ENCODE results near the gene ENO1.
"Not testable (repeated sequence)": the region's sequence is repeated elsewhere in the genome, so short reads cannot be mapped to it uniquely, and the experiment has no call there.

The ENO1 gene

GRCh38 chr1:8878448-8878697, at the start of gene ENO1:
TSS of gene ENO1 (minus strand) at chr1:8878686. CDS start at chr1:8874908, 3,778 bp downstream.
- no peak for DNase-seq
- in situ Hi-C loops (cut with HindIII; ENCODE audit: low pct_ligation_motif_present, low pct_unique_long_range_greater_than_20kb, low sequenced_read_pairs): no loop called here

- no peak for DNase-seq
- in situ Hi-C loops (cut with HindIII; ENCODE audit: low pct_ligation_motif_present, low pct_unique_long_range_greater_than_20kb, low sequenced_read_pairs): no loop called here
These were observed 48.5 kb upstream of the ENO1 start for GRCh38 chr1:8926707-8927694.

GRCh38 chr1:8925960-8926359, 47.5 kb upstream of the ENO1 start:
- DNase-seq: no peak
- in situ Hi-C loops (cut with HindIII; ENCODE audit: low pct_ligation_motif_present, low pct_unique_long_range_greater_than_20kb, low sequenced_read_pairs): no loop called here

DNA sequence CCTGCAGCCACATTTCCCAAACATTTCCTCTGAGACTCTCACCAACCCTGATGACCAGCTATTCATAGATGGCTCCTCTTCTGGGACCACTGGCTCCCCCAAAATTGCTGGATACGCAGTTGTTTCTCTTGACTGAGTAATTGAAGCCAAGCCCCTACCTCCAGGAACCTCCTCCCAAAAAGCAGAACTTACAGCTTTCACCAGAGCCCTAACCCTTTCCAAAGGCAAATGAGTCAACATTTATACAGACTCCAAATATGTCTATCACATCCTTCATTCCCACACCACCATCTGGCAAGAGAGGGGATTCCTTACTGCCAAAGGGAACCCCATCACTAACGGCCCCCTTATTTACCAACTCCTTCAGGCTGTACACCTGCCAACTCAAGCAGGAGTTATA, 46.9 kb upstream of the ENO1 start:
- no peak for DNase-seq
- in situ Hi-C loops (cut with HindIII; ENCODE audit: low pct_ligation_motif_present, low pct_unique_long_range_greater_than_20kb, low sequenced_read_pairs): no loop called here

DNA sequence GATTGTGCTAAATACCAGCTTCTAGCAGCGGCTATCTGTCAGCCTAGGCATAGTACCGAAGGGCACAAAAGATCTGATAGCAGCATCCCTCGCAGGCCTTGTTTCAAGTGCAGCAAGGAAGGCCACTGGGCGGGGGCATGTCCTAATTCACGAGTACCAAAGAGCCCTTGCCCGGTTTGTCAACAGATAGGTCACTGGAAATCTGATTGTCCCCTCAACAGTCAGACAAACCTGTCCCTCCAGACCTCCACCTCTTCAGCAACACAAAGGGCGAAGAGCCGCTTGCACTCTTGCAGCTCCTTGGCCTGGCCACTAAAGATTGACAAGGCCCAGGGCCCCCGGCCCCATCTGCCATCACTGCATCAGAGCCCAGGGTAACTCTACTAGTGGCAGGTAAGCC, 44.5 kb upstream of the ENO1 start:
- in situ Hi-C loops (cut with HindIII; ENCODE audit: low pct_ligation_motif_present, low pct_unique_long_range_greater_than_20kb, low sequenced_read_pairs): no loop called here
- DNase-seq: no peak

DNA sequence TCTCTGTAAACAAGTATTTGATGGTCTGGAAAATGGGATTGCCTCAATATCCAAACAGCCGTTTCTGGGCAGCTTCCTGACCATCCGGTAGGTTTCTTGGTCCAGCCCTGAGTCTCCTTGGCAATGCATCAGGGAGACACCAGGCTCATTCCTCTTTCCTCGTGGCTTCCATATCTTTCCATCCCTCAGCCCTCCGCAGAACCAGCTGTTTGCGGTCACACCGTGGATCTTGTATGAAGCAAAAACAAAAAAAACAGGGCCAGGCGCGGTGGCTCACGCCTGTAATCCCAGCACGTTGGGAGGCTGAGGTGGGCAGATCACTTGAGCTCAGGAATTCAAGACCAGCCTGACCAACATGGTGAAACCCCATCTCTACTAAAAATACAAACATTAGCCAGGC, 39.0 kb upstream of the ENO1 start:
- in situ Hi-C loops (cut with HindIII; ENCODE audit: low pct_ligation_motif_present, low pct_unique_long_range_greater_than_20kb, low sequenced_read_pairs); DNase-seq: not testable (repeated sequence)

DNA sequence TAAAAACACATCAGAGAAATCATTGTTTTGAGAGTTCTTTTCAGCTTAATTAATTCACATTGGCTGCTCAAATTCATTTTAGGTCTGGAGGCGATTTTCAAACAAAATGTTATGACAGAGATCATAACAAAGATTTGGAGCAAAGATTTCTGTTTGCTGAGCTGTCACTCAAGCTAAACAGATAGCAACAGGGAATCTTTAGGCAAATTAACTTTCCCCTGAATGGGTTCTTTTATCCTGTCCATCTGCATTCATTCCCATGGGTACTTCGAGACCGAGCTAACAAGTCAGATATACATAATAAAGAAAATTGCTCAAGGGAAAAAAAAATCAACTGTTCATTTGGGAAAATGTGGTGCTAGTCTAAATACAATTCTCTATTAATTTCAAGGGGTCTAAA, 37.0 kb upstream of the ENO1 start:
- no peak for DNase-seq

DNA sequence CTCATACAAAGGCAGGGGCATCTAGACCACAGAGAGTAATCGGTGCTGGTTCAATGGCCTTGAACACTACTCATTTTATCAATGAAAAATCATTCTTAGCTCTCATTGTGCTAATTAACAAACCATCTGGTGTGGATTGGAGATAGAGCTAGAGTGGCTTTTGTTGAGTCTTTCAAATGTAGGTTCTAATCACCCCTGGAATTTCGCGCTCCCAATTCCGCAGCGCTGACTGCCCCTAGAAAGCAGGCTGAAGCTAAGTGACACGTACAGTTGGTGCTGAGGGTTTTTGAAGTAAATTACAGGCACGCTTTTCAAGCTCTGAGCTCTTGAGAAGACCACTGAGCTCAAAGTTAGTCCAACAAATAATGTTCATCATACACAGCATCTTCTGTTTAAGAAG, 36.0 kb upstream of the ENO1 start:
- DNase-seq: no peak
- in situ Hi-C loops (cut with HindIII; ENCODE audit: low pct_ligation_motif_present, low pct_unique_long_range_greater_than_20kb, low sequenced_read_pairs): no loop called here

More for the DNA sequence above, 37.0 kb upstream of the ENO1 start:
- in situ Hi-C loops (cut with HindIII; ENCODE audit: low pct_ligation_motif_present, low pct_unique_long_range_greater_than_20kb, low sequenced_read_pairs): no loop called here

- in situ Hi-C loops (cut with HindIII; ENCODE audit: low pct_ligation_motif_present, low pct_unique_long_range_greater_than_20kb, low sequenced_read_pairs): no loop called here
- no peak for DNase-seq
These were observed 35.0 kb upstream of the ENO1 start for GRCh38 chr1:8913457-8913856.

DNA sequence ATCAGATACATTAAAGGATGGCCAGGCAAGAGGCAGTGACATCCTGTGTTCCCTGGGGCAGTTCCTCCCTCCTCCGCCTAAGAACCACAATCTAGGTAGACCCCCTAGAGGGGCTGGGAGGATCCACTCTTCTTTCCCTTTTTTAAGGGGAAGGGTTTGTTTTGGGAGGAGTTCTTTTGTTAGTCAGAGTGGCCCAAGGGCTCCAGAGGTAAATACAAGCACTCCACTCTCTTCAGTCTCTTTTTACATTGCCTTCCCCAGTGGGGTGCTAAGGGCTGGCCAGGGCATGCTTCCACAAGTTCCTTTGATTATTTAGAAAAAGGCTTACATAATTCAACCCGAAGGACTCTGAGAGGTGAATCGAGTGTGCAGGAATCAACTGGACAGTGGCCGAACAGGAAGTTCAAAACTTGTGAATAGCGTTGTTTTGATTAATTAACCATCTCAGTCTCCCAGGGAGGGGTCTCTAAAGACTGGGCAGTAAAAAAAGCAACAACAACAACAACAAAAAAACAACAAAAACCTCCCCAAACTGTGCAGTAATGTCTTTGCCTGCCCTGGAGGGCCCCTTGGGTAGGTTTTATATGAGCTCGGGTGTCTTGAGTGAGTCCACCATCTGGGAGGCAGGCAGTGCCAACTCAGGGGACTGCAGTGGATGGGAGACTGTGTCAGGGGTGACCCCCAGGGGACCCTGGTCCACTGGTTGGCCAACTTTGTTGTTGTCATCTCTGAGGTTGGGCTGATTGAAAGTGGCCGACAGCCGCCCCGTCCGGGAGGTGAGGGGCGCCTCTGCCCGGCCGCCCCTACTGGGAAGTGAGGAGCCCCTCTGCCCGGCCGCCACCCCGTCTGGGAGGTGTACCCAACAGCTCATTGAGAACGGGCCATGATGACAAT, 33.2 kb upstream of the ENO1 start:
- in situ Hi-C loops (cut with HindIII; ENCODE audit: low pct_ligation_motif_present, low pct_unique_long_range_greater_than_20kb, low sequenced_read_pairs): no loop called here
- DNase-seq: no peak

- in situ Hi-C loops (cut with HindIII; ENCODE audit: low pct_ligation_motif_present, low pct_unique_long_range_greater_than_20kb, low sequenced_read_pairs): no loop called here
- DNase-seq: no peak
These were observed 32.4 kb upstream of the ENO1 start for GRCh38 chr1:8910914-8911313.

DNA sequence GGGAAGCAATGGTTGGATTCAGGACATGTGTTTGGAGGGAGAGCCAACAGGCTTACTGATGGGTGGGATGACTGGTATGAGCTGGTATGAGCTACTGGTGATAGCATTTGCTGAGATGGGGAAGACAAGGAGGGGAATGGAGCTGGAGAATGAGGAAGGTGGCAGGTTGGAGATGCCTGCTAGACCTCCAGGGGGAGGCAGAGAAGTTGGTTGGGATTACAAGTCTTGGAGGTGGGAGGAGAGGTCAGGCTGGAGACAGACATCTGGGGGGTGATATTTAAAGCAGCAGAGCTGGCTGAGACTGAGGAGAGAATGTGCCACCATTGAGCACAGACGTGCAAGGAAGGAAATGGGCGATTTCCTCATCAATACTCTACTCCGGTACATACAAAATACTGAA, 31.8 kb upstream of the ENO1 start:
- no peak for DNase-seq
- in situ Hi-C loops (cut with HindIII; ENCODE audit: low pct_ligation_motif_present, low pct_unique_long_range_greater_than_20kb, low sequenced_read_pairs): no loop called here

DNA sequence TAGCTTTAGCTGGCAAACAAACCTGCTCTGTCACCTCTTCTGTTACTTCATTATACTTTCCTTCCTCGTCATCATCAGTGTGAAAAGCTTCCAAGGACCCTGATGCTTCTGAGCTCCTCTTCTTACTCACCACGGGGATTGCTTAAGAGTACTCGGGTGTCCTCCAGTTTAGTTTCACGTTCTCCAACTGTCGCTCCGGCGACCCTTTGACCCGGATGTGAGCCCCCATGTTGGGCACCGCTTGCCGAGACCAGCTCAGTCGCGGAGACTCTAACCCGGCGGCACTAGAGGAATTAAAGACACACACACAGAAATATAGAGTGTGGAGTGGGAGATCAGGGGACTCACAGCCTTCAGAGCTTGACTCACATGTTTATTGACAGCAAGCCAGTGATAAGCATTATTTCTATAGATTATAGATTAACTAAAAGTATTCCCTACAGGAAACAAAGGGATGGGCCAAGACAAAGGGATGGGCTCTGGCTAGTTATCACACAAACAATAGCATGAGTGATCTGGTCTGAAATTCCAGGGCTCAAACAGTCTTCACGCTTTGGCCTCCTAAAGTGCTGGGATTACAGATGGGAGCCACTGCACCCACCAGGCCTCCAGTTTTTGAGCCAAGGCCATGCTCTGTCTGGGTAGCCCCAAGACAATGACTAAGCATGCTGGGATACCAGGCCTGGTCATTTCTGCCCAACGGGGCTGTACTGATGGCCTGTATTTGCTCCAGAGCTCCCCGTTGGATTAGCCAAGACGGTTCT, 30.1 kb upstream of the ENO1 start:
- in situ Hi-C loops (cut with HindIII; ENCODE audit: low pct_ligation_motif_present, low pct_unique_long_range_greater_than_20kb, low sequenced_read_pairs): no loop called here
- DNase-seq: no peak

GRCh38 chr1:8905582-8906191, 27.2 kb upstream of the ENO1 start:
- in situ Hi-C loops (cut with HindIII; ENCODE audit: low pct_ligation_motif_present, low pct_unique_long_range_greater_than_20kb, low sequenced_read_pairs): no loop called here
- DNase-seq: no peak

DNA sequence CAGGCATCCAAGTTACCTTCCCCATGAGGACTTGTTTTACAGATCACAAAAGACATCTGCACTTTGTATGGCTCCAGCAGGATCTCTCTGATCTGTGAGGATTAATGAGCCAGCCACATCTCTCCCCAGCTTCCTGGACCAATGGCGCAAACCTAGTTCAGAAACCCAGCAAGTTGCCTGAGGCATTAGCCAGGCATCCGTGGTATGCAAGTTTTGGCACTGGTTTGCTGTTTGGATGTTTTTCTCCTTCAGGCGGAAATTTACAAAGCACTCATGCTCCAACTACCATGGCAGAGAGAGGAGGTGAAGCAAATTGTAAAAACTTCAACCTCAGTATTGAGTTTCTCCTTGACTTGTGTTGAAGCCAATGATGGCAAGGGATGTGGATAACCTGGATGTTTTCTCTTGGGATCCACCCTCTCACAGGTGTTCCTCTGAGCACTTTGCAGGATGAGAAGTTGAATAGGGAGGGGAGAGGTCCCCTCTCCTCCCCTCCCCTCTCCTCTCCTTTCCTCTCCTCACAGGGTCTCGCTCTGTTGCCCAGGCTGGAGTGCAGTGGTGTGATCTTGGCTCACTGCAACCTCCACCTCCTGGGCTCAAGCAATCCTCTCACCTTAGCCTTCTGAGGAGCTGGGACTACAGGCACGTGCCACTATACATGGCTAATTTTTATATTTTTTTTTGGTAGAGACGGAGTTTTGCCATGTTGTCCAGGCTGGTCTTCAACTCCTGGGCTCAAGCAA, 25.6 kb upstream of the ENO1 start:
- DNase-seq: peak; percentile 96
- in situ Hi-C loops (cut with HindIII; ENCODE audit: low pct_ligation_motif_present, low pct_unique_long_range_greater_than_20kb, low sequenced_read_pairs): no loop called here

- in situ Hi-C loops (cut with HindIII; ENCODE audit: low pct_ligation_motif_present, low pct_unique_long_range_greater_than_20kb, low sequenced_read_pairs): no loop called here
These were observed 24.9 kb upstream of the ENO1 start for GRCh38 chr1:8903410-8903809.

GRCh38 chr1:8902765-8903164, 24.3 kb upstream of the ENO1 start:
- peak; percentile 76 for DNase-seq
- in situ Hi-C loops (cut with HindIII; ENCODE audit: low pct_ligation_motif_present, low pct_unique_long_range_greater_than_20kb, low sequenced_read_pairs): no loop called here

More at GRCh38 chr1:8903410-8903809, 24.9 kb upstream of the ENO1 start:
- peak; percentile 32 for DNase-seq

GRCh38 chr1:8900684-8901083, 22.2 kb upstream of the ENO1 start:
- in situ Hi-C loops (cut with HindIII; ENCODE audit: low pct_ligation_motif_present, low pct_unique_long_range_greater_than_20kb, low sequenced_read_pairs); DNase-seq: not testable (repeated sequence)
